Keratinocyte (primary cell): ENCODE results near the gene TMEM132C.

Experiments used
- CTCF ChIP-seq, 3 experiments: IDR thresholded peaks in 1 of 3; conservative IDR thresholded peaks in 1 of 3; optimal IDR thresholded peaks in 1 of 3; 2 replicates in 2 of 3; 3 replicates in 1 of 3; pipeline versions ENCODE3 to v1.5.1; 2011; ENCODE audit warnings: low read length in 3 of 3, mild to moderate bottlenecking in 3 of 3, moderate library complexity in 2 of 3, control low read depth in 1 of 3, inconsistent platforms in 1 of 3; ENCODE audit not compliant: insufficient read depth in 2 of 3; ENCODE audit errors: extremely low read depth in 1 of 3
- EZH2 ChIP-seq: IDR thresholded peaks from one replicate; pipeline ENCODE4 v1.6.1; 2012; ENCODE audit warnings: inconsistent platforms, mild to moderate bottlenecking, low read length, moderate library complexity

GRCh38 chr12:128623748-128624147 lies 356.8 kb downstream of the TMEM132C start:
- TF ChIP-seq EZH2: no peak
- TF ChIP-seq CTCF (optimal IDR thresholded peaks at IDR 0.05 in 1 of 3, IDR thresholded peaks at IDR 0.05 in 1 of 3, conservative IDR thresholded peaks at IDR 0.05 in 1 of 3; ENCODE audit: extremely low read depth in 1 of 3, insufficient read depth in 2 of 3, low read length in 3 of 3): no peak
